Measurements from ENCODE around the gene SEMA6A. TPM values are rescaled to one million over a fixed set of nuclear protein-coding genes. Genes with fewer than 3 reads are reported as not detected.

SEMA6A gene
- total and polyA plus RNA-seq, 10 of the 15 experiments (the other 5 are each of a cell fraction or from before 2014, with no cell fraction given), result 0.16 to 10.2 (median 1.1) TPM

GRCh38 chr5:116448870-116449427 is 125.7 kb downstream of the SEMA6A start (continued):
- no peak for TF ChIP-seq USF2 (IDR thresholded peaks at IDR 0.05; ENCODE audit: borderline replicate concordance, low read depth, low read length)
- TF ChIP-seq GABPA (IDR thresholded peaks at IDR 0.05; ENCODE audit: low read depth), result no peak
- no peak for TF ChIP-seq NRF1 (conservative IDR thresholded peaks at IDR 0.05; ENCODE audit: low read depth, low read length)
- TF ChIP-seq NR2C2 (IDR thresholded peaks at IDR 0.05; ENCODE audit: borderline replicate concordance, control insufficient read depth, insufficient read length, low read depth), result no peak
- TF ChIP-seq NFXL1 (IDR thresholded peaks at IDR 0.05; ENCODE audit: borderline replicate concordance), result no peak
- TF ChIP-seq HSF1 (IDR thresholded peaks at IDR 0.05; ENCODE audit: low read depth, low read length), result no peak

GRCh38 chr5:116448450-116448849 is 126.2 kb downstream of the SEMA6A start:
- RAD21 ChIA-PET (ENCODE audit: unreplicated experiment), result no interaction called here
- Histone ChIP-seq H3K9me3 (replicated peaks; ENCODE audit: control insufficient read depth, insufficient read depth, low read length) (no peaks in the 10 kb centered on the region), H3K27me3 (replicated peaks in 1 of 2; ENCODE audit: control insufficient read depth in 2 of 2, insufficient read depth in 2 of 2, low read length in 1 of 2) (no peaks in the 10 kb centered on the region), H3K4me1 (ENCODE audit: control insufficient read depth, insufficient read depth, low read length) (no peaks in the 10 kb centered on the region), H3K4me3 (no peak overlapping the region), H3K36me3 (ENCODE audit: control insufficient read depth in 2 of 2, insufficient read depth in 2 of 2, low read length in 1 of 2) (peaks cover 0 to 3% of the 10 kb centered on the region in 2 experiments; a peak in 2 of 4 replicates), H3K4me2 (ENCODE audit: control insufficient read depth, insufficient read depth) (no peak overlapping the region), H3K9ac (ENCODE audit: control insufficient read depth, insufficient read depth, low read length) (no peak overlapping the region), H3K79me2 (ENCODE audit: control insufficient read depth, insufficient read depth, low read length) (no peaks in the 10 kb centered on the region), H3K27ac (ENCODE audit: control insufficient read depth, insufficient read depth) (no peak overlapping the region), H2AFZ (ENCODE audit: control insufficient read depth, low read depth, low read length) (no peak overlapping the region), H4K20me1 (ENCODE audit: control insufficient read depth, insufficient read depth) (no peaks in the 10 kb centered on the region)
- POLR2A ChIA-PET, result interaction anchor here (0.6 to 0.7 kb wide), 3 partner anchors 13 to 42 kb away, joined by 3 to 4 read pairs (median 3); no protein-coding TSS in a partner anchor
- SMC1A ChIA-PET (ENCODE audit: uncharacterized antibody, unreplicated experiment), result interaction anchor here (0.7 to 3.5 kb wide), 3 partner anchors 7 to 314 kb away, joined by 3 to 16 read pairs (median 3); no protein-coding TSS in a partner anchor
- BruUV-seq (replicated peaks), result no TSS peak
- DNase-seq (ENCODE audit: low read depth, low spot score), result no peak
- ATAC-seq, result no peak
- in situ Hi-C loops (cut with MboI), result no loop called here
- CTCF ChIA-PET, result interaction anchor here (1.0 kb wide), 1 partner anchor 28 kb away, joined by 4 read pairs; no protein-coding TSS in a partner anchor
- intact Hi-C loops (cut with micrococcal nuclease; ENCODE audit: unreplicated experiment), result no loop called here
- FAIRE-seq, result no peak
- 90% methylated on average over 4 of the region's 4 CpGs for WGBS (ENCODE audit: insufficient coverage, insufficient replicate concordance, low lambda C conversion rate, missing lambda C conversion rate)
- no peak for TF ChIP-seq SREBF1 (IDR thresholded peaks at IDR 0.05; ENCODE audit: low read length)
- TF ChIP-seq SMAD5 (IDR thresholded peaks at IDR 0.05; ENCODE audit: low read depth), result no peak
- no peak for TF ChIP-seq MXI1 (IDR thresholded peaks at IDR 0.05; ENCODE audit: low read depth, low read length)
- TF ChIP-seq HCFC1 (IDR thresholded peaks at IDR 0.05; ENCODE audit: low read length), result no peak
- no peak for TF ChIP-seq RCOR1 (conservative IDR thresholded peaks at IDR 0.05; ENCODE audit: low read depth, low read length)
- no peak for TF ChIP-seq SKIL (IDR thresholded peaks at IDR 0.05; ENCODE audit: low read depth, poor library complexity, severe bottlenecking)
- TF ChIP-seq POU2F2 (IDR thresholded peaks at IDR 0.05; ENCODE audit: borderline replicate concordance, low read depth, low read length), result no peak
- no peak for TF ChIP-seq IKZF2 (IDR thresholded peaks at IDR 0.05)
- TF ChIP-seq MYC (IDR thresholded peaks at IDR 0.05; ENCODE audit: insufficient read depth, insufficient read length, insufficient replicate concordance, low read length, severe bottlenecking), result no peak
- no peak for TF ChIP-seq TCF3 (IDR thresholded peaks at IDR 0.05; ENCODE audit: borderline replicate concordance, insufficient read depth, low read depth, low read length)
- no peak for TF ChIP-seq BHLHE40 (IDR thresholded peaks at IDR 0.05; ENCODE audit: borderline replicate concordance in 1 of 2, low read depth in 2 of 2, low read length in 1 of 2)
- no peak for TF ChIP-seq NR2C1 (IDR thresholded peaks at IDR 0.05)
- TF ChIP-seq TCF12 (IDR thresholded peaks at IDR 0.05; ENCODE audit: low read depth, low read length), result no peak
